GM12878 (cell line): ENCODE results near the gene SFT2D3. TPM values are rescaled to one million over a fixed set of nuclear protein-coding genes. Genes with fewer than 3 reads are reported as not detected.

Source experiments
- ATAC-seq: fragments of 200-7000 bp; cut with Tn5 transposase; 3 replicates; pipeline ENCODE4 v1.9.1; 2020; ENCODE audit warnings: mild to moderate bottlenecking, moderate library complexity
- BruUV-seq: library from RNA; stranded (reverse); fragments of 400-500 nt; replicated peaks from 2 replicates; lab custom pipeline; 2021; lab: Mats Ljungman, UMichigan
- CTCF ChIA-PET: fragments of 300-600 bp; sonication (Branson Sonifier 250); formaldehyde crosslinking; extraction: SDS; loops from one replicate; lab custom pipeline; 2021; ENCODE audit warnings: inconsistent platforms; lab: Yijun Ruan, JAX
- POLR2A ChIA-PET: fragments of 350-600 bp; formaldehyde crosslinking; extraction: SDS; loops from one replicate; lab custom pipeline; 2021; ENCODE audit warnings: inconsistent platforms; lab: Charles Lee
- RAD21 ChIA-PET: fragments of 300-600 bp; sonication (Branson Sonifier 250); formaldehyde crosslinking; loops from one replicate; lab custom pipeline; 2023; ENCODE audit warnings: antibody characterized with exemption; ENCODE audit not compliant: unreplicated experiment; lab: Charles Lee
- SMC1A ChIA-PET: fragments of 300-600 bp; sonication (Branson Sonifier 250); formaldehyde crosslinking; loops from one replicate; lab custom pipeline; 2023; ENCODE audit not compliant: unreplicated experiment, uncharacterized antibody; lab: Charles Lee
- DNase-seq: peaks from one replicate; pipeline ENCODE4 v3.0.0-alpha.2; 2011; ENCODE audit warnings: low read depth, low spot score
- FAIRE-seq: peaks from 3 replicates; lab custom pipeline; 2011; peaks lifted over from hg19 to GRCh38; lab: Jason Lieb, UNC
- H2AFZ ChIP-seq: 2 replicates; pipeline ENCODE4 v1.6.0; 2011; ENCODE audit warnings: low read depth, low read length, control low read depth; ENCODE audit not compliant: control insufficient read depth
- H3K27ac ChIP-seq: 2 replicates; pipeline ENCODE4 v1.5.1; 2011; ENCODE audit warnings: control low read depth; ENCODE audit not compliant: control insufficient read depth, insufficient read depth
- H3K27me3 ChIP-seq, 2 experiments: replicated peaks in 1 of 2; 2 replicates each; pipeline versions ENCODE4 v1.6.0 to v1.6.1; 2011; ENCODE audit warnings: low read length in 1 of 2; ENCODE audit not compliant: control insufficient read depth in 2 of 2, insufficient read depth in 2 of 2
- H3K36me3 ChIP-seq, 2 experiments: 2 replicates each; pipeline ENCODE4 v1.5.1; 2011; ENCODE audit warnings: low read length in 1 of 2; ENCODE audit not compliant: control insufficient read depth in 2 of 2, insufficient read depth in 2 of 2
- H3K4me1 ChIP-seq: 2 replicates; pipeline ENCODE4 v1.6.1; 2011; ENCODE audit warnings: mild to moderate bottlenecking, low read length, moderate library complexity, mixed read lengths; ENCODE audit not compliant: control insufficient read depth, insufficient read depth
- H3K4me2 ChIP-seq: 2 replicates; pipeline ENCODE4 v1.6.0; 2011; ENCODE audit warnings: control low read depth; ENCODE audit not compliant: control insufficient read depth, insufficient read depth
- H3K4me3 ChIP-seq: fragments of 200-600 bp; sonication (generic); 2 replicates; pipeline ENCODE4 v1.5.1; 2016
- H3K79me2 ChIP-seq: 2 replicates; pipeline ENCODE4 v1.6.0; 2011; ENCODE audit warnings: low read length; ENCODE audit not compliant: control insufficient read depth, insufficient read depth
- H3K9ac ChIP-seq: 2 replicates; pipeline ENCODE4 v1.8.0; 2011; ENCODE audit warnings: low read length, control low read depth, mixed read lengths; ENCODE audit not compliant: control insufficient read depth, insufficient read depth
- H3K9me3 ChIP-seq: replicated peaks from 3 replicates; pipeline ENCODE4 v1.5.1; 2011; ENCODE audit warnings: mild to moderate bottlenecking, low read length; ENCODE audit not compliant: control insufficient read depth, insufficient read depth
- H4K20me1 ChIP-seq: 2 replicates; pipeline ENCODE4 v1.6.0; 2011; ENCODE audit not compliant: control insufficient read depth, insufficient read depth
- BCLAF1 ChIP-seq: fragments of 450-650 bp; IDR thresholded peaks from 2 replicates; pipeline ENCODE4 v1.6.1; 2017; ENCODE audit warnings: antibody characterized with exemption, mild to moderate bottlenecking, moderate library complexity
- CHD1 ChIP-seq: IDR thresholded peaks from 2 replicates; pipeline ENCODE4 v1.6.1; 2012; ENCODE audit warnings: low read depth, low read length, improper control_type of control experiment
- EP300 ChIP-seq, 2 experiments: fragments of 150-350 bp in 1 of 2; IDR thresholded peaks; 2 replicates each; pipeline ENCODE4 v1.6.1; 2011 to 2012; ENCODE audit warnings: low read depth in 2 of 2, low read length in 2 of 2, borderline replicate concordance in 1 of 2, improper control_type of control experiment in 1 of 2, inconsistent platforms in 1 of 2; ENCODE audit not compliant: control insufficient read depth in 1 of 2
- EZH2 ChIP-seq: IDR thresholded peaks from 2 replicates; pipeline ENCODE4 v1.6.1; 2012; ENCODE audit warnings: low read depth, mild to moderate bottlenecking, control low read depth, inconsistent platforms, low read length, borderline replicate concordance; ENCODE audit not compliant: control insufficient read depth
- GATAD2B ChIP-seq: fragments of 450-650 bp; conservative IDR thresholded peaks from 2 replicates; pipeline ENCODE4 v1.6.1; 2017; ENCODE audit warnings: low read depth, mild to moderate bottlenecking, moderate library complexity
- KDM1A ChIP-seq: fragments of 200-600 bp; sonication (generic); IDR thresholded peaks from 2 replicates; pipeline ENCODE4 v1.6.1; 2016; ENCODE audit warnings: borderline replicate concordance
- NFXL1 ChIP-seq: fragments of 450-650 bp; IDR thresholded peaks from 2 replicates; pipeline ENCODE4 v1.6.1; 2017; ENCODE audit warnings: antibody characterized with exemption, mild to moderate bottlenecking, borderline replicate concordance
- NFYA ChIP-seq: IDR thresholded peaks from 2 replicates; pipeline ENCODE4 v1.6.1; 2011; ENCODE audit warnings: low read depth, mild to moderate bottlenecking, low read length, improper control_type of control experiment, borderline replicate concordance
- POLR2AphosphoS5 ChIP-seq: IDR thresholded peaks from 2 replicates; pipeline ENCODE4 v1.6.1; 2011; ENCODE audit warnings: mild to moderate bottlenecking, low read length, inconsistent platforms
- SREBF1 ChIP-seq: IDR thresholded peaks from 2 replicates; pipeline ENCODE4 v1.6.1; 2012; ENCODE audit warnings: mild to moderate bottlenecking, low read length
- STAT1 ChIP-seq: fragments of 450-650 bp; conservative IDR thresholded peaks from 2 replicates; pipeline ENCODE4 v1.6.1; 2014; ENCODE audit warnings: antibody characterized with exemption, mild to moderate bottlenecking
- TAF1 ChIP-seq: IDR thresholded peaks from 2 replicates; pipeline ENCODE4 v1.6.1; 2011; ENCODE audit warnings: mild to moderate bottlenecking, low read depth, low read length, borderline replicate concordance
- YBX1 ChIP-seq: fragments of 450-650 bp; IDR thresholded peaks from 2 replicates; pipeline ENCODE4 v1.6.1; 2016; ENCODE audit warnings: antibody characterized with exemption
- WGBS: methylation state at CpG from one replicate; pipeline ENCODE4 v1.1.6; 2016; ENCODE audit warnings: low lambda C conversion rate; ENCODE audit not compliant: insufficient replicate concordance, insufficient coverage; ENCODE audit errors: missing lambda C conversion rate; 5-methylcytosine and 5-hydroxymethylcytosine counted together
- in situ Hi-C: fragments of 300-500 bp; cut with MboI; formaldehyde crosslinking; loops from 9 replicates; pipeline ENCODE4 v1.14.3; 2018; ENCODE audit warnings: mixed read lengths
- intact Hi-C: fragments of 100-400 bp; cut with micrococcal nuclease; formaldehyde crosslinking; loops from one replicate; pipeline ENCODE4 v1.14.2; 2022; ENCODE audit not compliant: unreplicated experiment
- polyA plus RNA-seq, 11 experiments: library from polyadenylated mRNA; depleted of rRNA in 4 of 11; unstranded in 6 of 11; stranded (reverse) in 5 of 11; fragments of >200 nt; fragmentation: Nextera tagmentation in 4 of 11; fragmentation: Illumina TruSeq in 1 of 11; extraction: Ambion mirVana in 4 of 11; extraction: Trizol in 1 of 11; gene quantifications; 1 replicate in 1 of 11; 2 replicates in 10 of 11; pipeline versions ENCODE4 v1.2.1 to v1.2.3, GENCODE V29; 2011 to 2016; ENCODE audit warnings: inconsistent platforms in 2 of 11, missing spikeins in 2 of 11, low read depth in 1 of 11
- total RNA-seq, 4 experiments: library from RNA; depleted of rRNA in 3 of 4; stranded (reverse); fragments of >200 nt in 3 of 4; fragmentation: Illumina TruSeq in 1 of 4; extraction: Trizol in 1 of 4; gene quantifications; 2 replicates each; pipeline versions ENCODE4 v1.2.1 to v1.2.3, GENCODE V29; 2013 to 2021
- TF ChIP-seq, protein P1 (sequence below): IDR thresholded peaks from 2 replicates; pipeline ENCODE4 v1.6.1; 2011; ENCODE audit warnings: mild to moderate bottlenecking, low read depth, low read length, moderate library complexity; ENCODE audit not compliant: insufficient replicate concordance

The SFT2D3 gene
- total and polyA plus RNA-seq, 10 of the 15 experiments (the other 5 are each of a cell fraction or from before 2014, with no cell fraction given): 4.2 to 8.4 (median 6.6) TPM; not detected in 4

DNA sequence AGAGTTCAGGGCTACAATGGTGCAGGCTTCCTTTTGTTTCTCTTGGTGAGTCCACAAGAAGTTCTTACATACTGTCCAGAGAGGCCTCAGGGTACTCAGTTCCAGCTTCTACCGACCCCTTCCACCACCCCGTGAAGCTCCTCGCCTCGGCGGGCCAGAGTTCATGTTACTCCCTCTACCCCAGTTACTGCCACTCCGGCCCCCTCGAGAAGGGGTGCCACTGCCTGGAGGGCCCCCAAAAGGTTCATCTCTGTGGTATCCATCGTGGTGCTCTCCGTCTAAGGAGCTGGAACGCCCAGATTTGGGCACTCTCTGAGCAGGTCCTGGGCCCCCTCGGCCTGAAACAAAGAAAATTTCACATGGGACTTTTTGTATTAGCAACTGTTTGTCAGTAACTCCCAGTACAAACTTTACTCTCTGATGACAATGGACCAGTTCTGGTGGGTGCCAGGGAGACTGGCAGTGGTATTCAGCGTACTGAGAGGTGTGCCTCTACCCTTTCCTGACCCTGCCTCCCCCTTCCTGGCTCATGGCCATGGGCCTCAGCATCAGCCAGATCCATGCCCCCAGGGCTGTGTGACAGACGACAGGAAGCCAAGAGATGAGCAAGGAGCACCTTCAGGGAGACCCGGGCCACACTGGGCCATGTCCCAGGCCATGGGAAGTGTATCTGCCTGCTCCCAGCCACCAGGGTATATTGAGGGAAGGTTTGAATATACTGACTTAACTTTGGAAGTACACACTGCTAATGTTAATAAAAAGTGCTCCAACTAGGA lies 5.1 kb downstream of the SFT2D3 start:
- Histone ChIP-seq H3K9me3 (no peaks in the 10 kb centered on the region), H2AFZ (no peak overlapping the region), H3K79me2 (peaks cover 21% of the 10 kb centered on the region), H3K27me3 (no peaks in the 10 kb centered on the region), H3K4me2 (no peak overlapping the region), H3K27ac (no peak overlapping the region), H3K4me3 (no peak overlapping the region), H3K36me3 (peaks cover 13 to 18% of the 10 kb centered on the region in 2 experiments; a peak in 3 of 4 replicates), H3K4me1 (peaks cover 3% of the 10 kb centered on the region), H3K9ac (no peak overlapping the region), H4K20me1 (no peaks in the 10 kb centered on the region)
- no TSS peak for BruUV-seq
- ATAC-seq (no peak), FAIRE-seq (no peak), DNase-seq (no peak)
- no peak for TF ChIP-seq EZH2
- TF ChIP-seq, protein P1, sequence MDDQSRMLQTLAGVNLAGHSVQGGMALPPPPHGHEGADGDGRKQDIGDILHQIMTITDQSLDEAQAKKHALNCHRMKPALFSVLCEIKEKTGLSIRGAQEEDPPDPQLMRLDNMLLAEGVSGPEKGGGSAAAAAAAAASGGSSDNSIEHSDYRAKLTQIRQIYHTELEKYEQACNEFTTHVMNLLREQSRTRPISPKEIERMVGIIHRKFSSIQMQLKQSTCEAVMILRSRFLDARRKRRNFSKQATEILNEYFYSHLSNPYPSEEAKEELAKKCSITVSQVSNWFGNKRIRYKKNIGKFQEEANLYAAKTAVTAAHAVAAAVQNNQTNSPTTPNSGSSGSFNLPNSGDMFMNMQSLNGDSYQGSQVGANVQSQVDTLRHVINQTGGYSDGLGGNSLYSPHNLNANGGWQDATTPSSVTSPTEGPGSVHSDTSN: no peak
- TF ChIP-seq TAF1: no peak
- no peak for TF ChIP-seq EP300 (IDR thresholded peaks at IDR 0.05; ENCODE audit: borderline replicate concordance in 1 of 2, control insufficient read depth in 1 of 2, low read depth in 2 of 2, low read length in 2 of 2)
- TF ChIP-seq CHD1: no peak
- no peak for TF ChIP-seq NFYA
- no peak for TF ChIP-seq POLR2AphosphoS5
- no peak for TF ChIP-seq SREBF1
- no peak for TF ChIP-seq NFXL1
- no peak for TF ChIP-seq KDM1A
- no peak for TF ChIP-seq YBX1
- no peak for TF ChIP-seq GATAD2B
- no peak for TF ChIP-seq BCLAF1
- TF ChIP-seq STAT1: no peak
- ChIA-PET SMC1A (interaction anchor here (1.8 kb wide), 1 partner anchor 15 kb away, joined by 5 read pairs; no protein-coding TSS in a partner anchor), POLR2A (interaction anchor here (0.6 to 2.3 kb wide), 3 partner anchors 99 to 125 kb away, joined by 4 to 8 read pairs (median 5); no protein-coding TSS in a partner anchor), CTCF (interaction anchor here (3.3 kb wide), 1 partner anchor 8 kb away, joined by 9 read pairs; no protein-coding TSS in a partner anchor), RAD21 (interaction anchor here (1.1 kb wide), 1 partner anchor 52 kb away, joined by 5 read pairs; no protein-coding TSS in a partner anchor)
- in situ Hi-C loops (no loop called here), intact Hi-C loops (no loop called here)
- WGBS: 95% methylated on average over 14 of the region's 14 CpGs
